GM15510 (cell line): Measurements from ENCODE around the gene CERS6.
A peak's percentile ranks its signal among the peaks of the same experiment; 100 is the strongest.

Experiments used
- POLR2A ChIP-seq: IDR thresholded peaks from 3 replicates; pipeline ENCODE4 v1.6.1; 2011; ENCODE audit warnings: borderline replicate concordance; ENCODE audit not compliant: insufficient read length; ENCODE audit errors: extremely low read depth

CERS6 gene

DNA sequence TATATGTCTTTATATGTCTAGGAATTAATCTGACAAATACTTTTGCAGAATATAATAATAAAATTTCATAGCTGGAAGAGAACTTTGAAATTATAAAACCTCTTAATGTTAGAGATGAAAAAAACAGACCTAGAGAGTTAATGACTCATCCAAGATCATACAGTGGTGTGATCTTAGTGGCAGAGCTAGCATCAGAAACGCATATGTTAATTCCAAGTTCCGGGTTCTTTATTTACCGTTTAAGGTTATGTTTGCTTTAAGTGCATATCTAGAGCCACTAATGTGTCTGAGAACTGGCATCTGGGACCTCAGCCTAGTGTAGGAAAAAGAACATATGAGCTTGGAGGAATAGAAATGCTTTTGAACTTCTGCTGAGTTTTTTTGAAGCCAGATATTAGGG, 24.3 kb downstream of the CERS6 start:
- TF ChIP-seq POLR2A: no peak

DNA sequence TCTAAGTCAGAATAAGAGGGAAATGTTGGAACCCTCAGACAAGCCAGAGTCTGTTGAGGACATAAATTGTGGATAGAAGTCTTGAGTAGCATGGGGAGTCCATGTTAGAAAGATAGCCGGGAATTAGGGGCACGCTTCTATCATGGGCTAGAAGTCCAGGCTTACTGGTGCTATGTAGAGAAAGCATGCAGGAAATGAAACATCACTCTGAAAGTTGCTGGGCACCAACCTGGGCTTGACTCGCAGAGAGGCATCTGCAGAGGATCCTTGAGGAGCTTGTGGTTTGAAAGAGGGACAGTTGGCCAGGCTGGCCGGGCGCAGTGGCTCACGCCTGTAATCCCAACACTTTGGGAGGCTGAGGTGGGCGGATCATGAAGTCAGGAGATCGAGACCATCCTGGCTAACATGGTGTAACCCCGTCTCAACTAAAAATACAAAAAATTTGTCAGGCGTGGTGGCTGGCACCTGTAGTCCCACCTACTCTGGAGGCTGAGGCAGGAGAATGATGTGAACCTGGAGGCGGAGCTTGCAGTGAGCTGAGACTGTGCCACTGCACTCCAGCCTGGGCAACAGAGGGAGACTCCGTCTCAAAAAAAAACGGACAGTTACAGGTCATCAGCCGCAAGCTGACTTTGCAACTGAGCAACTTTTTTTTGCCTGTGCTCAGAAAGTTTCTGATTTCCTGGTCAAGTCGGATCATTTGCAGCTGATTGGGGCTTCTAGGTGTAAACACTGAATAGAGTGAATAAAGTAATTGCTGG, 24.9 kb downstream of the CERS6 start:
- TF ChIP-seq POLR2A: no peak

DNA sequence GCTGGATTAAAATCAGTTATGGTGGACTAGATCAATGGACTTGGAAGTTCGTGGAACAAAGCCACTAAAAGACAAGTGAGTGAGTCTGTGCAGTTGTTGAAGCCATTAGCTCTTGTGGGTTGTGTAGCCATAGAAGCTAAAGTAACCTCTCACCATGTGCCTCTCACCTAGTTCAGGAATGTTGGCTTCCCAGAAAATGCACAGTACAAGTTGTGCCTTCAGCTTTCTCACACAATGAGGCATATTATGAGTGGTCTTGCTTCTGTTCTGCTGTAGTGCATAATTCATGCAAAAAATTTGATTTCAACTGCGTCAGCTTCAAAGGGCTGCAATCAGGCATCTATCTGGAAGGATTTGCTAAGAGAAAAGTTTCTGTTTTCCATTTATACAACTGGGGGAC, 26.2 kb downstream of the CERS6 start:
- TF ChIP-seq POLR2A: no peak

DNA sequence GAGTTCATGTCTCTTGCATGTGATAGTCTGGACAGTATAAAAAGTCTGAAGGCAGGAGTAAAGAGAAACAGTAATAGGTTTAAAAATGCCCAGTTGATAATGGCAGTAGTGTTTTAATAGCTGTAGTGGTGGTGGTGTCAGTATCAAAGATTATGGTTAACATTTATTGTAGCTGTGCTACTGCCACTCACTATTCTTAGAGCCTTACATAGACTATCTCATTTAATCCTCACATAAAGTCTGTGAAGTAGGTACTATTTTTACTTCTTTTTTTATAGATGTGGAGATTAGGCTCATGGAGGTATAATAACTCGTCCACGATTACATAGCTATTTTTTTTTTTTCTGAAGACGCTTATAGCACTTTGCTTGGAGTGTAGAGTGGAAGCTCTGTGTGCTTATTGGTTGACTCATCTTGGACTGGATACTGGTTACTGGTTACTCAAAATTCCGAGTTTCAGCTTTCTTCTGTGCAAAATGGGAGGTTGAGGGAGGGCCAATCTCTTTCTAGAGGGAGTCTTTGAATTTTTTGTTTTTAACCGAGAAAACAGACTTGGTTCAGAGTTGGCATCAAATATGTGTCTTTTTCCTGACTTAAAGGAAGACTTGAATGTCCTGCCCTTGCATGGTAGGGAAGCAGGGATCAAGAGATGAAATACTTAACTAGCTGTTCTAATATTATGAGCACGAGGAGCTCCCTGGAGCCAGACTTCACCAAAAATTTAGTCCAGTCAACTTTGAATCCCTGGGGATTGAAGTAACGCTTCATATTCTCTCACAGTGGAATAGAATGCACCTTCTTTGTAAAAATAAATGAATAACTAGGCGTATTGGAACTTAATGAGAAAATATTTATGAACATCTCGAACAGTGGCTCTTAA, 27.1 kb downstream of the CERS6 start:
- no peak for TF ChIP-seq POLR2A

DNA sequence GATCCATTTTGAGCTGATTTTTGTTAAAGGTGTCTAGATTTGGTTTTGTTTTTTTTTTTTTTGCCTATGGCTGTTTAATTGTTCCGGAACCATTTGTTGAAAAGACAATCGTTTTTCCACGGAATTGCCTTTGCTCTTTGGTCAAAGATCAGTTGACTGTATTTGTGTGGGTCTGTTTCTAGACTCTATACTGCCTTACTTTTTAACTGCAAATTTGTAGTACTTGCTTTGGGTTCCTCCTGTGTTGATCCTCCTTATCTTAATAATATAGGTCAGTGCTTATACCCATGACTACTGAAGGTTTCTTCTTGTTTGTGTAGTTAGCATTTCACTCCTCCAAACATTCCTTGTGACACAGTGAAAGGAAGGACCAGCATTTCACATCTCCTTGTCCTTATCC, 30.4 kb downstream of the CERS6 start:
- TF ChIP-seq POLR2A: no peak

DNA sequence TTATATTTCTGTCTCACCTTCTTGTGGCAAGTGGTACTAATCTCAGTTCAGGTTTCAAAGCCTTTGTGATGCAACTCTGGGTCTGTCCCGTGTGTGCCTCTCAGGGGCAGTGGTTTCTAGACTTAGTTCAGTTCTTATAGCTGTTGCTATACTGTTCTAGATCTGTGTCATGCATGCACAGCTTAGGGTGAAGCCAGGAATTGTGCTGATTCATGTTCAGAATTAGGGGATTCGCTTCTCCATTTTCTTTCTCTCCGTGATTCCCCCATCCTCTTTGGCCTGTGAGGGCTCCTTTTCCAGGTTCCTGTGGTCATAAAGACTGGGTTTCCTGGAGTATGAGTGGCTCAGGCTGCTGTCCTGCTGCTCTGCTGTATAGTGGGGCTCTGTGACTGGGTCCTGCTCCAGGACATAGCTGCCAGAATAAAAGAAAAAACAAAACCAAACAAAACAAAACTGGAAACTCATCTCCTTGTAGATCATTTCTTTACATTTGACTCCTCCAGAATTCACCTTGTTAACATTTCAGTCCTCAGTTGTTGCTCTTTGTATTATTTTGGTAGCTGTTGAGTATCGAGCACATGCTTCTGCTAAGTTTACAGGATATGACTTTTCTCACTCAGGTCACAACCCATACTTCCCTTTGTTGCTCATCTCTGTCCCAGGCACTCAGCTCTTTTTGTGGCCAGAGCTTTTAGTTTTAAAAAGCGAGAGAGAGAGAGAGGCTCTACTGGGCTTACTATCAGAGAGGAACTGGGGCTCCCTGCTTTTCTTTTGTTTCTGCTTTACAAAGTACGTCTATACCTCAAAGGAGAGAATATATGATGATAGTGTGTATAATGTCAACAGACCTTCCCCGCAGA, 34.2 kb downstream of the CERS6 start:
- peak; percentile 18 for TF ChIP-seq POLR2A

DNA sequence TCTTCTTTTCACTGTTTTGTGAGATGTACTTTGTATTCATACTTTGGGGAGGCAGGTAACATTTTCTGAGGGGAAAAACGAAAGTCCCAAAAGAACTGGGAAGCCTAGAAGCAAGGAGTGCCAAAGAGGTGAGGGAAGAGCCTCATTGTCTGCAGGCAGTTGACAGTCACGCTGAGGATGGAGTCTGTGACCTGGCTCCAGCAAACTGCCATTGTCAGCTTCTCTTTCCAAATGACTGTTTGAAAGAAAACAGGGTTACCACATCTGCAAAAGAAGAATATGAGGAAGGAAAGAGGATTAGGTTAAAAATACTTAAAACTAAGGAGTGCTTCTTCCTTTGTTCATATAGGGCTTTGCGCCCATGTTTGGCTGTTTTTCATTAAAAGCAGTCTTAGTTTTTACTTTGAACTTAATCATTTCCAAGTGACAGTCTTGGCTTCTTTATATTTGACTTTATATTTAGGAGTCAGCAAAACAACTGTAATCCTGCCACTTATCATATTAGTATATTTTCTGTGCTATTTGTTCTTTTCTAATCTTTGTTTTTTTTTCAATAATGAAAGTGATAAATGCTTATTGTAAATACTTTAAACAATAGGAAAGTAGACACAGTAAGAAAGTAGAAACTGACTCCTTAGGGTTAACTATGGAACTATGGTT, 35.0 kb downstream of the CERS6 start:
- no peak for TF ChIP-seq POLR2A

DNA sequence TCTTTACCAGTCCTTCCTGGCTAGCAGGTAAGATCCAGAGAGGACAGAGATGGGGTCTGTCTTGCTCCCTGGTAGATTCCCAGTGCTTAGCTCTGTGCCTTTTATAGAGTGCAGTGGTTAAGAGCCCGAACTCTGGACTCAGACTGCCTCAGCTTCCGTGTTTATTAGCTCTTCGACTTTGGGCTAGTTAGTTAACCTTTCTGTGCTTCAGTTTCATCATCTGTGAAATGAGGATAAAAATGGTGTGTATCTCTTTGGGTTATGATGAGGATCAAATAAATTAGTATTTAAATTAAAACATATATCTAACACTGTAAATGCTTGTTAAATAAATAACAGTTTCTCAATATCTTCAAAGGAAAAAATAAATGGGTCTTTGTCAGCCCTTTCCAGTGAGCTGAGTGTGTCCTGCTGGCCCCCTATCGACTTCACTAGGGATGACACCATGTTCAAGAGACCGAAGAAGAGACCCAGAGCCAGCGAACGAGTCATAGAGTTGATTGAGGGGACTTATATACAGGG, 38.2 kb downstream of the CERS6 start:
- no peak for TF ChIP-seq POLR2A

DNA sequence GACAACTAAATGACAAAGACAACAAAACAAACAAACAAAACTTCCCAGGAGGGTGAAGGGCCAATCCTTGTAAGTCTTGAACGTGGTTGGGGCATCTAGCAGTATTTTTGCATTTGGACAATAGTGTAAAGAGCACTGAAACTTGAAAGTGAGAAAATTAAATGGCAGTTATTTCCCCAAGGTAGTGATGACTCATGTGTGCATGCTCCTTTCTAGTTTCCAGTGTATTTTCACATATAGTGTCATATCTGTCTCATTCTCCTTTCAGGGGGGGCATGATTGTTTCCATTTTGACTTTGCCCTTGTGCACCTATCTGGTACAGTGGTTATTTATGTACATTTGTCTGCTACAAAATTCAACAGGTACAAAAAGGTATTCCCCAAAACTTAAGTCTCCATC, 39.5 kb downstream of the CERS6 start:
- no peak for TF ChIP-seq POLR2A

DNA sequence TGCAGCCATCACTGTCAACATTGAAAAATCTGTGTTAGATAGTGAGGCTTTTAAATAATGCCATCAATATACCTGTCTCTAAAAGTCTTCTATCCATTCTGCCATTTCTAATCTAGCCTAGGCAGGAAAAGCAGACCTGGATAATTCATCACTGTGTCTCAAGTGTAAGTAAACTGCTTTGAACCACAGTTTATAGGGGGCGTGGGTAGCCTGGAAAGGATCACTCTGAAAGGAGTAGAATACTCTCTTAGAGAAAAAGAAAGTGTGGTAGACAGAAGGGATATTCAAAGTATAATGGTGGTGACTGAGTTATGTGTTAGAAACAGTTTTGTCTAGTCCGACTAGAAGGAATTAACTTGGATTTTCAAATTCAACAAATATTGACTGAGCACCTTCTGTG, 40.8 kb downstream of the CERS6 start:
- no peak for TF ChIP-seq POLR2A

DNA sequence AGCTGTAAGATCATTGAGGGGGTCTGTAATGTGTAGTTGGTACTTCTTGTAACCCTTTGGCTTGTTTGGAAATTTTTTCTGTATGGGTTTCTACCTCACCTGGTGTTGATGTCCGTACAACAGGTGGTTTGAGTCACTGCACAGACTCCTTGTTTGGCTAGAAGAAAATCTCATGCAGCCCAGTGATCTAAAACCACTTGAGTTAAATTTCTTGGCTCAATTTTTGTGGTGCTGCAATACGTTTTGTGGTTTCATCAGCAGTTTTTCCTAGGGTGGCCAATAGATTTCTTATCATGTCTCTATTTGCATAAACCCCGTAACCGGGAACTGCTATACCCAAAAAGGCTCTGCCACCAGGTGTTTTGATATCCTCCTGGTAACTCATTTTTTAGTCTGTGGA, 43.4 kb downstream of the CERS6 start:
- TF ChIP-seq POLR2A: no peak

DNA sequence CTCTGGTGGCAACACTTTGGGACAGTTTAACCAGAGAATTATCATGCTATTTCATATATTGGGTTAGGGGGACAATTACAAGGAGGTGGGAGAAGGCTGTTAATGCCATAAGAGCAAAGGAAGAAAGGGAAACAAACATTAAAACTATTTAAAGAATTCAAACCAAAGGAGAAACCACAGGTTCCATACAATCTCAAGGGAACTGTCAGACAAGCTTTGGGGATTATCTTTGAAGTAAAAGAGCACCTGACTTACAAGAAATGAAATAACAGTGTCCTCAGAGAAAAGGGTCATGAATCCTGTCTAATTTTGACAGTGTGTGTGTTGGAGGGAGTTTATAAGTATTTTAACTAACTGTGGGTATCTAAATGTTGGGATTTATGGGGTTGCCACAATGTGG, 44.4 kb downstream of the CERS6 start:
- no peak for TF ChIP-seq POLR2A

DNA sequence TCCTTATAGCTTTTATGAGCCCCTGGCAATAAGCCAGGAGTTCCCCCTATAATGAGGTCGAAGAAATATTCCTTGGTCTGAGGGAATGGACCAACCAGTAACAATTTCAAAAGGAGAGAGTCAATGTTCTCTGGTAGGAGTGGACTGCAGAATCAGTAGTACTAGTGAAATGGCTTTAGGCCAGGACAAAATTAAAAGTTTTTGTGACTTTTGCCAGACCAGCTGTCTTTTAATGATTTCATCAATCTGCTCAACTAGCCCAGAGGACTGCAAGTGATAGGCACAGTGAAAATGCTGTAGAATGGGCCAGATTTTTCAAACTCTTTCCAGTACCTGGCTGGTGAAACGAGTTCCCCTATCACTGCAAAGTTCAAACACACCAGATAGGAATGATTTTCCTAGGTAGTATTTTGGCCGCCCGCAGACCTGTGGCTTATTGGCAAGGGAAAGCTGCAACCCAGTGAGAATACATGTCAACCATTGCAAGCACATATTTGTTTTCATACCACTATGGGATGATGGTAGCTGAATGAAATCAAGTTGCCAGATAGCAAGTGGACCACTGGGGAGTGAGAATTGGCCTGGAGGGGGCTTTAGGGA, 45.5 kb downstream of the CERS6 start:
- TF ChIP-seq POLR2A: no peak

DNA sequence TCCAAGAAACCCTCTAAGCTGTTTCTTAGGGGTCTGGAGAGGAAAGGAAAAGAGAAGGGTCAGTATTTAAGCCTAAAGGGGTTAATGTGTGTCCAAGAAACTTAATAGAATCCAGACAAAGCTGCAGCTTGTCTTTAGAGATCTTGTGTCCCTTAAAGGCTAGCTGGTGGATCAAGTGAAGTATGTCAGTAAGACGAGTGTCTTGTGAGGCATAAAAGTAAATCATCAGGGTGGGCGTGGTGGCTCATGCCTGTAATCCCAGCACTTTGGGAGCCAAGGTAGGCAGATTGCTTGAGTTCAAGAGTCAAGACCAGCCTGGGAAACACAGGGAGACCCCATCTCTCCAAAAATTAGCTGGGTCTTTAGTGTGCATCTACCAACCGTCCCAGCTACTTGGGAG, 47.8 kb downstream of the CERS6 start:
- no peak for TF ChIP-seq POLR2A
